Tibial nerve (tissue), 4 donors: ENCODE results near the gene DENND1A.

Experiments
- EP300 ChIP-seq, 2 donors: sonication (generic); formaldehyde crosslinking; IDR thresholded peaks; one replicate each; pipeline ENCODE4 v1.6.1; 2017; ENCODE audit warnings: antibody characterized with exemption in 2 of 2, mild to moderate bottlenecking in 1 of 2
- POLR2A ChIP-seq, 2 donors: fragments of 450-650 bp; IDR thresholded peaks; one replicate each; pipeline ENCODE4 v1.6.1; 2017; ENCODE audit warnings: antibody characterized with exemption in 2 of 2, mild to moderate bottlenecking in 2 of 2, moderate library complexity in 2 of 2
- TF ChIP-seq, protein P1 (sequence below), 5 experiments: fragments of 200-600 bp in 3 of 5; fragments of 450-650 bp in 2 of 5; sonication (generic) in 3 of 5; IDR thresholded peaks; one replicate each; pipeline ENCODE4 v1.5.1; 2016 to 2019; ENCODE audit warnings: antibody characterized with exemption in 5 of 5, mild to moderate bottlenecking in 3 of 5, moderate library complexity in 2 of 5

DNA sequence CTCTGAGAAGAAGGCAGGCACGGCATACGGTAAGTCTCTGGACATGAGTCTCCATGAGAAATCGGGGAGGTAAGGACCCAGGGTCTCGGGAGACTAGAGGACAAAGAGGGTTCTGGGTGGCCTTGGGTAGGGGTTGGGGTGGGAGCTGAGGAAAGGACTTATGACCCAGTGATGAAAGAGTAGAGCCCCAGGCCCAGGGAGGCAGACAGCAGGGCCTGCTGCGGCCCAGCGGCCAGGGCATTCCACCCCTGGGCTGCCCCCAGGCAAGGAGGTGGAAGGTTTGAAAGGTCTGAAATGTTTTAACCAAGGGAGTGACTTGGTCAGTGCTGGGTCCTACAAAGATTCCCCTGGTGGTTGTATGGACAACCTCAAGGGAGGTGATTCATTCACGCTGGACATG, 484.8 kb downstream of the DENND1A start:
- TF ChIP-seq, protein P1, sequence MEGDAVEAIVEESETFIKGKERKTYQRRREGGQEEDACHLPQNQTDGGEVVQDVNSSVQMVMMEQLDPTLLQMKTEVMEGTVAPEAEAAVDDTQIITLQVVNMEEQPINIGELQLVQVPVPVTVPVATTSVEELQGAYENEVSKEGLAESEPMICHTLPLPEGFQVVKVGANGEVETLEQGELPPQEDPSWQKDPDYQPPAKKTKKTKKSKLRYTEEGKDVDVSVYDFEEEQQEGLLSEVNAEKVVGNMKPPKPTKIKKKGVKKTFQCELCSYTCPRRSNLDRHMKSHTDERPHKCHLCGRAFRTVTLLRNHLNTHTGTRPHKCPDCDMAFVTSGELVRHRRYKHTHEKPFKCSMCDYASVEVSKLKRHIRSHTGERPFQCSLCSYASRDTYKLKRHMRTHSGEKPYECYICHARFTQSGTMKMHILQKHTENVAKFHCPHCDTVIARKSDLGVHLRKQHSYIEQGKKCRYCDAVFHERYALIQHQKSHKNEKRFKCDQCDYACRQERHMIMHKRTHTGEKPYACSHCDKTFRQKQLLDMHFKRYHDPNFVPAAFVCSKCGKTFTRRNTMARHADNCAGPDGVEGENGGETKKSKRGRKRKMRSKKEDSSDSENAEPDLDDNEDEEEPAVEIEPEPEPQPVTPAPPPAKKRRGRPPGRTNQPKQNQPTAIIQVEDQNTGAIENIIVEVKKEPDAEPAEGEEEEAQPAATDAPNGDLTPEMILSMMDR (IDR thresholded peaks at IDR 0.05), result no peak
- no peak for TF ChIP-seq POLR2A (IDR thresholded peaks at IDR 0.05)
- TF ChIP-seq EP300 (IDR thresholded peaks at IDR 0.05), result no peak
